Fibroblast of the aortic adventitia (primary cell): ENCODE results near the gene HOOK1. TPM values are rescaled to one million over a fixed set of nuclear protein-coding genes. Genes with fewer than 3 reads are reported as not detected.

ENCODE experiments used
- DNase-seq: peaks from one replicate; pipeline ENCODE4 v3.0.0-alpha.2; 2010; ENCODE audit warnings: low read depth
- H3K4me3 ChIP-seq: 2 replicates; pipeline ENCODE4 v1.5.1; 2011; ENCODE audit warnings: low read depth, mild to moderate bottlenecking, control low read depth, low read length, moderate library complexity
- CTCF ChIP-seq: IDR thresholded peaks from 2 replicates; pipeline ENCODE4 v1.5.1; 2011; ENCODE audit warnings: mild to moderate bottlenecking, low read length, control low read depth, inconsistent platforms; ENCODE audit not compliant: insufficient read depth
- total RNA-seq: library from RNA; depleted of rRNA; stranded (reverse); fragments of >200 nt; gene quantifications from 2 replicates; pipeline ENCODE4 v1.2.3, GENCODE V29; 2012; ENCODE audit warnings: low replicate concordance

The HOOK1 gene
- total RNA-seq, 1 donor, result under 0.01 TPM

- no peak for DNase-seq
- no peak overlapping the region for H3K4me3 ChIP-seq
- TF ChIP-seq CTCF, result no peak
Measured at GRCh38 chr1:59803458-59804038, 11.2 kb upstream of the HOOK1 start.

GRCh38 chr1:59804301-59804700 is 10.4 kb upstream of the HOOK1 start:
- no peak for DNase-seq
- no peak for TF ChIP-seq CTCF
- H3K4me3 ChIP-seq, result no peak overlapping the region

DNA sequence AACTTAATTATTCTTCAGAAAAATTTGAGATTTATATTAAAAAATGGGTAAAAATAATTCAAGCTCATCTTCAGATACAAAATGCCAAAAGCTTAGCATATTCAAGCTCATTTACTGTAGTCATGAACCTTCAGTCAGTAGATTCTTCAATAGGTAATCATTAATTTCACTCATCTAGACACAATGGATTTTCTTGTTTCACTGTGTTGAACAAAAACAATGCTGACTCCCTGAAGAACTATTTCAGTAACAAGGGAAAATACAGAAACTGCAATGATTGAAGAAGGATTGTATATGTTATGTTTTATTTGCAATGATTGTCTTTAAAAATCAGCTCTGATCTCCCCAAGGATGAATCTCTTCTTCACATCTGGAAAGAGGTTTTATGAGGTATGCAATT is 9.2 kb upstream of the HOOK1 start:
- H3K4me3 ChIP-seq, result no peak overlapping the region
- DNase-seq, result no peak
- no peak for TF ChIP-seq CTCF

DNA sequence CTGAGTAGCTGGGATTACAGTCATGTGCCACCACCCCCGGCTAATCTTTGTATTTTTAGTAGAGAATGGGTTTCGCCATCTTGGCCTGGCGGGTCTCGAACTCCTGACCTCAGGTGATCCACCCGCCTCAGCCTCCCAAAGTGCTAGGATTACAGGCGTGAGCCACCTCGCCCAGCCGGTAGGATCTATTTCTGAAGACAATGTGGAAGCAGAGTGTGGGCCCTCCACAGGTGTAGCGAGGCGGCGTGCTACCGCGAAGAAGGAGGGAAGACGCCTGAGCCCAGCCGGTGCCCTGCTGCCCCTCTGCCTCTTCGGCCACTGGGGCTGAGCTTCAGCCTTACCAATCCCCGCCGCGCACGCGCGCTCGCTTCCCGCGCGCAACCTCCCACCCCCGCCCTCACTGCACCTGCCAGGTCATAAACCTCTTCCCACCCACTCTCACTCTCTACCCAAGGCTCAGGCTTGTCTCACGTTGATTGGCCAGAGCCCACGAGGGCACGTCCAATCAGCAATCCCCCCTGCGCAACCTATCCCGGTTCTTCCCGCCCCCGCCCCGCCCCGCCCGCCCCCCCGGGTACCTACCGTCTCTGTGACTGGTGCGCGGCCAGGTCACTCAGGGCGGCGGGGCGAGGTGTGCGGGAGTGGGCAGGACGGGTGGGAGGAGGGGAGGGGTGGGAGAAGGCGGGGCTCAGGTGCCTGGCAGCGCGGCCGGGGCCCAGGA is 409 bp upstream of the HOOK1 start:
- H3K4me3 ChIP-seq, result no peak overlapping the region
- no peak for DNase-seq
- TF ChIP-seq CTCF, result no peak

- TF ChIP-seq CTCF, result no peak
- DNase-seq, result no peak
- H3K4me3 ChIP-seq, result no peak overlapping the region
Measured at GRCh38 chr1:59815892-59816291, 1.1 kb downstream of the HOOK1 start.

- no peak overlapping the region for H3K4me3 ChIP-seq
- DNase-seq, result no peak
- no peak for TF ChIP-seq CTCF
Measured at GRCh38 chr1:59816318-59816878, 1.6 kb downstream of the HOOK1 start.
